ENCODE data around the gene ATP11B.

DNA sequence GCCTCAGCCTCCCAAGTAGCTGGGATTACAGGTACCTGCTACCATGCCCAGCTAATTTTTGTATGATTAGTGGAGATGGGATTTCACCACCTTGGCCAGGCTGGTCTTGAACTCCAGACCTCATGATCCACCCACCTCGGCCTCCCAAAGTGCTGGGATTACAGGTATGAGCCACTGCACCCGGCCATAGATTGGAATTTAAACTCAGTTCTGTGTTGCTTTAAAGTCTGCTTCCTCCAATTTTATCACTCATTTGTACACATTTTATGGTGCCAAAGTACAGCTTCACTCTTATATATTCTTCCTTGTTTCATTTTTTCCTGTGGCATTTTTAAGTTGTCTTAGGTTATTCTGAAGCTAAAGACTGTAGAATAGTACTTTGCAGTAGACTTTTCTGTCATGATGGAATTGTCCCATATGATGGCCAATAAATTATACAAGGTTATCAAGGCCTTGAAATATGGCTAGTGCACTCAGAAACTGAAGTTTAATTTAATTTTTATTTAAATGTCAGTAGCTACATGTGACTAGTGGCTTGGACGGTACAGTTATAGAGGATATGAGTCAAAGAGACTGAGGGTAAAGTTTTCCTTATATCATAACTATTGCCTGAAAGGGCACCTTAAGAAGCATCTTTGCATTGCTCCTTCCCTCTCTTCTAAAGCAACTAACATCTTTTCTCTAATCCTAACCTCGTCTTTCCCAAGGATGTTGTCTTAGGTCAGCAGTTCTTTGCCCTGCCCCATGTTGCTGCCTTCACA lies 28.1 kb downstream of the ATP11B start:
- TF ChIP-seq POLR2A (IDR thresholded peaks at IDR 0.05; ENCODE audit: low read depth), result no peak
- TF ChIP-seq, protein P1, sequence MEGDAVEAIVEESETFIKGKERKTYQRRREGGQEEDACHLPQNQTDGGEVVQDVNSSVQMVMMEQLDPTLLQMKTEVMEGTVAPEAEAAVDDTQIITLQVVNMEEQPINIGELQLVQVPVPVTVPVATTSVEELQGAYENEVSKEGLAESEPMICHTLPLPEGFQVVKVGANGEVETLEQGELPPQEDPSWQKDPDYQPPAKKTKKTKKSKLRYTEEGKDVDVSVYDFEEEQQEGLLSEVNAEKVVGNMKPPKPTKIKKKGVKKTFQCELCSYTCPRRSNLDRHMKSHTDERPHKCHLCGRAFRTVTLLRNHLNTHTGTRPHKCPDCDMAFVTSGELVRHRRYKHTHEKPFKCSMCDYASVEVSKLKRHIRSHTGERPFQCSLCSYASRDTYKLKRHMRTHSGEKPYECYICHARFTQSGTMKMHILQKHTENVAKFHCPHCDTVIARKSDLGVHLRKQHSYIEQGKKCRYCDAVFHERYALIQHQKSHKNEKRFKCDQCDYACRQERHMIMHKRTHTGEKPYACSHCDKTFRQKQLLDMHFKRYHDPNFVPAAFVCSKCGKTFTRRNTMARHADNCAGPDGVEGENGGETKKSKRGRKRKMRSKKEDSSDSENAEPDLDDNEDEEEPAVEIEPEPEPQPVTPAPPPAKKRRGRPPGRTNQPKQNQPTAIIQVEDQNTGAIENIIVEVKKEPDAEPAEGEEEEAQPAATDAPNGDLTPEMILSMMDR (IDR thresholded peaks at IDR 0.05), result no peak
- no peak for TF ChIP-seq EP300 (IDR thresholded peaks at IDR 0.05)

Measured in esophagus muscularis mucosa (tissue), 4 donors.